KOPT-K1 (cell line): ENCODE data around the gene TMEM204.

ENCODE experiments used
- H3K27ac ChIP-seq: fragments of 200-600 bp; sonication (generic); 2 replicates; pipeline ENCODE4 v1.5.1; 2016; ENCODE audit warnings: antibody characterized with exemption, mild to moderate bottlenecking, low read depth, low read length; ENCODE audit not compliant: poor library complexity, severe bottlenecking
- H3K36me3 ChIP-seq: fragments of 200-600 bp; sonication (generic); 2 replicates; pipeline ENCODE4 v1.5.1; 2017; ENCODE audit warnings: antibody characterized with exemption, mild to moderate bottlenecking, low read length, moderate library complexity; ENCODE audit not compliant: insufficient read depth
- H3K9me3 ChIP-seq: fragments of 200-600 bp; sonication (generic); 2 replicates; pipeline ENCODE4 v1.5.1; 2017; ENCODE audit warnings: antibody characterized with exemption, low read length, mild to moderate bottlenecking; ENCODE audit not compliant: insufficient read depth, poor library complexity, severe bottlenecking

TMEM204 gene

DNA sequence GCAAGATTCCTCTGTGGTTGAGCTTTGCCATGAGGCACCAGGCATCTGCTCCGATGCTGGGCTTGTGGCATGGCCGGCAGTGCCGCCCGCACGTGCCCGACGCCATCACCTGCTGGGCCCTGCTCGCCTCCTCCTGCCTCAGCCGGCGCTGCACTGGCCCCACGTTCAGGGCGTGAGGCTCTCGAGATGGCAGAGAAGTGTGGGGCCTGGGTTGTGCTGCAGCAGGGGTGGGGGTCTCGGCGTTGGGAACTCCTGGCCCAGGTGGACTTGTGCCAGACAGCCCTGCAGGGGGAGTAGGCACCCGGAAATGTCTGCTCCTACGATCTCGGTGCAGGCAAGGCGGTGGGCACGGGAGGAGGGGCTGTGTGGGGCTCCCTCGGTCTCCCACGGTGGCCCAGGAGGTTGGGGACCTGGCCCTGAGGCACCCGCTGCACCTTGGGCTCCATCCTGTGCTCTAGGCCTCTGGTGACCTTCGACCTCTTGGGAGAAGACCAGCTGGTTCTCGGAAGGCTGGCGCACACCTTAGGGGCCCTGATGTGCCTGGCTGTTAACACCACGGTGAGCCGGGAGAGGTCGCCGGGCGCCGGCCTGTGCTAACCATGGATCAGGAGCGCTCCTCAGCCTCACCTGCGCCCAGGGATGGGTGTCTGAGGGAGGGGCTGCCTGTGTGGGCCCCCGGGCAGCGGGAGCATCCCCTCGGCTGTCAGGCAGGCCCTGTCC, 26.8 kb upstream of the TMEM204 start:
- no peak overlapping the region for H3K27ac ChIP-seq
- no peaks in the 10 kb centered on the region for H3K9me3 ChIP-seq
- H3K36me3 ChIP-seq: peaks cover 80% of the 10 kb centered on the region

DNA sequence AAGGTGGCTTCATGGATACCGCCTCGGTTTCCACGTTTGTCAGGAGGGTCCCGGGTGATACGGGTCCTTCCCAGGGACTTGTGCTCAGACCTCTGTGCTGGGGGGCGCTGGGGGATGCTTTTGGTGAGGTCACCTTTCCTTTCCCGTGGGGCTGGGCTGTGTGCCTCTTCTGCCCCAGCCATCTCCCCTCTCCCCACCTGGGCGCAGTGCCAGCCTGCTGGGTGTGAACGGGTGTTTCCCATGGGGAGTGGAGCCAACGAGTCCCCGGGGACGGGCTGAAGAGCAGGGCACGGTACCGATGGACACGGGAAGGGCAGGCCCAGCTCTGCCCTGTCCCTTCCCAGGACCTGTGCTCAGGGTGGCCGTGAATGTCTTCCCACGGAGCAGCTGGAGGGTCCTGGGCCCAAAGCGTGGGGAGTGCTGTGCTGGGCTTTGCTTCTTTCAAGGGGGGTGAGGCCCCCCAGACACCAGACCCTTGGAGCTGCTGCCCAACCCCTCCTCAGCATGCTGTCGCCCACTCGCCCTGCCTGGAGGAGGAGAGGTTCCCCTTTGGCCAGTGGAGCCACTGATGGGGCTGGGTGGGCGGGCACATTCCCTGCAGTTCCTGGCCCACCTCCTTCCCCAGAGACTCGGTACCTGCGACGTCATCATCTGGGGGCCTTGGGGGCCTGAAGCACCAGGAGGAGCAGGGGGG, 24.8 kb upstream of the TMEM204 start:
- Histone ChIP-seq H3K9me3 (no peaks in the 10 kb centered on the region), H3K27ac (no peak overlapping the region), H3K36me3 (peaks cover 71% of the 10 kb centered on the region; the same call in 1 of the 2 replicates)

DNA sequence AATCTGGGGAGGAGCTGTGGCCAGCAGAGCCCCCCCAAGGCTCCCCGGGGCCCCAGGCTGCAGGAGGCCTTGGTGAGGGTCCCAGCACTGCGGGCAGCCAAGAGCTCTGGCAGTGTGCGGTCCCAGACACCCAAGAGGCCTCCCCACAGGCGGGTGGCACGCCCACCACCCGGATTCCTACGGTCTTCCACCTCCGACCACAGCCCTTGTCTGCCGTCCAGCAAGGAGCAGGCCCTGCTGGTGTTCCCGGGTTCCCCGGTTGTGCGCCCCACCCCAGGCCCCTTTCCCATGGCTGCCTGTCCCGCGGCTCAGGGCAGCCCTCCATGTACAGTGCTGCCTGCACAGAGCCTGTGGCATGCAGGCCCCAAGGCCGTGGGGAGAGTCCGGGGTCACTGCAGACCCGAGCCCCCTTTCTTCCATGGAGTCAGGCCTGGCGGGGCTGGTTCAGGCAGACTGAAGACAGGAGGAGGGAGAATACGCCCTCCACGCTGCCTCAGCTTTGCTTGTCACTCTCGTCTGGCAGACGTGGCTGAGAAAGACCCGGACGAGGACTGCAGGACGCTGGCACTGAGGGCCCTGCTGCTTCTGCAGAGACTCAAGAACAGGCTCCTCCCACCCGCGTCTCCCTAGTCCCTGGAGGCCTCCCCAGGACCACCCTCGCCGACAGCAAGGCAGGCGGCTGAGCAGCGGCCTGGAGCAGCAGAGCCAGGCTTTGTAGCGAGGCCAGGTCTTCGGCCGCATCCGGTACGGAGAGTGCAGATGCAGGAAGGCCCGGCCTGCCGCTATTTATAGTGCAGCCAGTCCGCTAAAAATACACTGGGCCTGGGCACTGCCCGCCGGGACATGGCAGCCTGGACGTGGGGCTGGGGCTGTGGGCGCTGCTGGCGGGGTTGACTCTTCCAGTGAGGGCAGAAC, 23.9 kb upstream of the TMEM204 start:
- no peak overlapping the region for H3K27ac ChIP-seq
- H3K9me3 ChIP-seq: peaks cover 4% of the 10 kb centered on the region
- H3K36me3 ChIP-seq: peaks cover 67% of the 10 kb centered on the region; the same call in 1 of the 2 replicates

DNA sequence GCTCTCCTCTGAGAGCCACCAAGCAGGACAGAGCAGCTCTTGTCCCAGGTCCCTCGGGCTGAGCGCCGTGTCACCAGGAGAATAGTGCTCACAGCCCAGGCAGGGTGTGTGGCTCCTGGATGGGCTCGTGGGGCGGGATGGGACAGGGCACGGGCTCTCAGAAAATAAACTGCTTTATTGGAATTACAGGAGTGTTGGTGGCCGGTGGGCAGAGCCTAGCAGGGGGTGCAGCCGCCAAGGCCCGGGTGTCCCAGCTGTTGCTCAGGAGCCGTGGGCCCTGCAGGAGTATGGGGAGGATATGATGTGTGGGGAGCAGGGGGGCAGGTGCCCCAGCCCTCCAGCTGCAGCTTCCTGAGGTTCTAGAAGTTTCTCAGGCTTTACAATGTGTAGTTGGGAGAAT, 23.2 kb upstream of the TMEM204 start:
- peaks cover 67% of the 10 kb centered on the region; the same call in 1 of the 2 replicates for H3K36me3 ChIP-seq

DNA sequence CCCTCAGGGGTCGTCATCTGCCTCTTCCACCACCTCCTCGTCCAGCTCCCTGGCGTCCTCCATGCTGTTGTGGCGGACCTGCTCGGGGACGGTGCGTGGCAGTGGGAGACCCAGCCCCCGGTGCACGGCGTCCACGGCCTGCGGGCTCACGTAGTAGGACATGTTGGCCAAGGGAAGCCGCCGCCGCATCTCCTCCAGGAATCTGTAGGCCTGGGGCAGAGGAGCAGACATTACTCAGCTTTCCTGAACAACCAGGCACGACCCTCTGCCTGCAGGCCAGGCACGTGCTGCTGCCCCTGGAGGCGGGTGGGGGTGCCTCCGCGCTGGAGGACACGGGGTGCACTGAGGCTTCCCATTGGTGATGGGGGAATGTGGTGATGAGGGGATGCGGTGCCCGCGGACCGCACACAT, 22.5 kb upstream of the TMEM204 start:
- H3K27ac ChIP-seq: no peak overlapping the region
- H3K9me3 ChIP-seq: peaks cover 5% of the 10 kb centered on the region
- H3K36me3 ChIP-seq: peaks cover 64% of the 10 kb centered on the region; the same call in 1 of the 2 replicates

More for the DNA sequence above, 23.2 kb upstream of the TMEM204 start:
- Histone ChIP-seq H3K27ac (no peak overlapping the region), H3K9me3 (peaks cover 5% of the 10 kb centered on the region)

DNA sequence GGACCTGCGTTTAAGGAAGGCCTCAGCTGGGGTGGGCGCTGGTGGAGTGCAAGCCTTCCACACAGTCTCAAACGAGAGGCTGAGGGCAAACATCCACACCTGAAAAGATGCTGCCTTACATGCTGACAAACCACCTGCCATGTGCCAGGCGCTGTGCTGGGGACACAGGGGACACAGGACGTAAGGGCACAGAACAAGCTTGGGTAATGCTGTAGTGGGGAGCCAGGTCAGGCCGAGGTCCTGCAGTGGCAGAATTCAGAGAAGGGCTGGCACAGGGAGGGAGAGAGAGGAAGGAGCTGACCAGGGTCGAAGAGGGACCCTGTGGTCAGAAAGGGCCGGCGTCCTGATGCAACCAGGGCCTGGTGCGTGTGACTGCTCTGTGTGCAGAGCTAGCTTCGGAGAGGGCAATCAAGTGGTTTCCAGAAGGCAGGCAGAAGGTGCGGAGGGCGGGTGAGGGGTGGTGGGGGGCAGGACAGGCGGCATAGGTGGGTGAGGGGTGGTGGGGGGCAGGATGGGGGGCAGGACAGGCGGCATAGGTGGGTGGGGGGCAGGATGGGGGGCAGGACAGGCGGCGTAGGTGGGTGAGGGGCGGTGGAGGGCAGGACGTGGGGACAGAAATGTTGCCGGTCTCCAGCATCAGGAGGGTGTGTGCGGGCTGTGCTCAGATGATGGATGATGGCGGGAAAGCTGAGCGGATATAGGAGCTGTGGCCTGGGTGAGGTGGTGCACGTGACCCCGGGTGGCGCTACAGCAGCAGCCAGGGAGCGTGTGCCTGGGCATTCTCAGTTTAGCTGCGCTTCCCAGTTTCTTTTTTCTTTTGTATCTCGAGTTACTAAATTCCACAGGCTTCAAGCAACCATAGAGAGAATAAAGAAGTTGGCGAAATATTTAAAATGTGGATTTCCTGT, 21.6 kb upstream of the TMEM204 start:
- H3K36me3 ChIP-seq: peaks cover 55% of the 10 kb centered on the region; the same call in 1 of the 2 replicates
- no peak overlapping the region for H3K27ac ChIP-seq
- peaks cover 5% of the 10 kb centered on the region for H3K9me3 ChIP-seq

DNA sequence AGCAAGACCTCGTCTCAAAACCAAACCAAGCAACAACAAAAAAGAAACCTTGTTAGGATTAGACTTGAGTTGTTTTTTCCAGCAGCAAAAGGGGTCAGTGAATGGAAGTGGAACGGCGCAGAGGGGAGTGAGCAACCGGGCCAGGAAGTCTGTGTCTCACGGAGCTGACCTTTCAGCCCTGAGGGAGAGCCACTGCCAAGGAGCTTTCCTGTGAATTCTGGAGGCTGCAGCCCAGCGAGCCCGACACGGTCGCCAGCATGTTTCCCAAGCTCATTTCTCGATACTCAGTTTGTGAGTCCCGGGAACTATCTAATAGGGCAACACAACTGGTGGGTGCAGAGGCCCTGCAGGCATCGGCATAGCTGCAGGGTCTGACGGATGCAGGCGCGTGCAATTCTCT, 20.7 kb upstream of the TMEM204 start:
- Histone ChIP-seq H3K9me3 (peaks cover 5% of the 10 kb centered on the region), H3K27ac (no peak overlapping the region), H3K36me3 (peaks cover 47% of the 10 kb centered on the region; the same call in 1 of the 2 replicates)

DNA sequence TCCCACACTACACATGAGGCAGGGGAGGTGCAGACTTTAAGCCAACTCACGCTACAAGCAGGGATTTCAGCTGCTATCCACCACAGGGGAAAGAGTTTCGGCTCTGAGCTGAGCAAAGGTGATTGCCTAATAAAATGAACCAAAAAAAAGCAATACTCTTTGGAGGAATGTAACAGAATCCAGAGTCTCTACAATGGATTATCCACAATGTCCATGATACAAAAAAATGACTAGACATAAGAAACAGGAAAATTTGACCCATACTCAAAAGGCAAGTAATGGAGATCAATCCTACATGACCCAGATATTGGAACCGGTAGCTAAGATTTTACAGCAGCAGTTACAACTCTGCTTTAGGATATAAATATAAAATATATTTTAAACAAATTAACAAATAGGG, 19.0 kb upstream of the TMEM204 start:
- Histone ChIP-seq H3K36me3 (peaks cover 31% of the 10 kb centered on the region; the same call in 1 of the 2 replicates), H3K27ac (no peak overlapping the region), H3K9me3 (peaks cover 5% of the 10 kb centered on the region)

DNA sequence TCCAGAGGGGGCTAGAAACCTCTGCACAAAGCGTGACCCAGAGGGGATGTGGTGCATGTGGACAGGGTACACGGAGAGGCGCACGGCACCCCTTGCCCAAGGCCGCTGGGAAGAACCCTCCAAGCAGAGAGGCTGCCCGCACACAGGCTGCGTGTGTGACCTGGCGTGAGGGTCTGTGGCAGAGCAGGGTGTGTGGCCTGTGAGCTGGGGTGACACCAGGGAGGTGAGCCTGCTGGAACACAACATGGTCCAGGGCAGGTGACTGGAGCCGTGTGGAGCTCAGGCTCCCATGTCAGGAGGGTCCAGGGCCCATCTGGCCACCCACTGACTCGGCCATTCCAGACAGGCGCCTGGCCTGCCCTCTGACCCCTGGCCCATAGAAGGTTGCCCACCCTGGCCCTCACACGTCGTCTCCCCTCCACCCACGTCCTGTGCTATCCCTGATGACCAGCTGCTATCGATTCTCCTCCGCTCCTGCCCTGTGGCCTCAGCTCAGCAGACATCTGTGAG, 14.8 kb upstream of the TMEM204 start:
- H3K27ac ChIP-seq: no peak overlapping the region
- peaks cover 5% of the 10 kb centered on the region for H3K9me3 ChIP-seq
- H3K36me3 ChIP-seq: no peaks in the 10 kb centered on the region

DNA sequence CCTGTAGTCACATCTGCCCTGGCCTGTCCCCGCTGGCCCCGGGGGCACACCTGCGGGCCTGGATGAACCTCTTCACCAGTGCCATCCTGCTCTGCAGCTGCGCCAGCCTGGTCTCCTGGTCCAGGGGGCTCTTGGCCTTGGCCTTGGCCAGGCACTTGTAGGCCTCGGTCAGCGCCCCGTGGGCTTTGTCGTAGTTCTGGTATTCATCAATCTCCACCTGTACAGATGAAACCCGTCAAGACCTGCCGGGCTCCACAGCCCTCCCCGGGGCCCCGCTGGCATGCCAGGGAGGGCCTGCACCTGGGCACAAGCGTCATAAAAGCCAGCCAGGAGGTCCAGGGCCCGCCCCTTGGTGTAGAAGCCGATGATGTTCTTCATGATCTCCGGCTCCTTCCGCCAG, 13.6 kb upstream of the TMEM204 start:
- Histone ChIP-seq H3K27ac (no peak overlapping the region), H3K36me3 (no peaks in the 10 kb centered on the region), H3K9me3 (no peaks in the 10 kb centered on the region)

DNA sequence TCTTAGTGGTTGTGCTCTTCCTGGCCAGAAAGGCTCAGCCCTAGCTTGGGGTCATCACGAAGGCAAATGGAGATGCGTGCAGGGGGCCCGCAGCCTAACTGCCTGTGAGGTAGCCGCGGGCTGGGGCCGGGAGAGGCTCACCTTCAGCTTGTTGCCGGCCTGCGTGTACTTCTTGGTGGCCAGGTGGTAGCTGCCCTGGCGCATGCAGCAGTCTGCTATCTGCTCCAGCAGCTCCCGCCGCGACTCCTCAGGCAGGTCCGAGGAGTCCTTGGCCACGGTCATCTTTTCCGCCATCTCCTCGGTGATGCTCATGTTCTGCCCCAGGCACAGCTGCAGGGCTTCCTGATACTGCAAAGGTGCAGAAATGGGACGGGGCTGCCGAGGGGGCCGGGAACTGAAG, 13.0 kb upstream of the TMEM204 start:
- no peaks in the 10 kb centered on the region for H3K9me3 ChIP-seq
- no peak overlapping the region for H3K27ac ChIP-seq
- H3K36me3 ChIP-seq: no peaks in the 10 kb centered on the region

DNA sequence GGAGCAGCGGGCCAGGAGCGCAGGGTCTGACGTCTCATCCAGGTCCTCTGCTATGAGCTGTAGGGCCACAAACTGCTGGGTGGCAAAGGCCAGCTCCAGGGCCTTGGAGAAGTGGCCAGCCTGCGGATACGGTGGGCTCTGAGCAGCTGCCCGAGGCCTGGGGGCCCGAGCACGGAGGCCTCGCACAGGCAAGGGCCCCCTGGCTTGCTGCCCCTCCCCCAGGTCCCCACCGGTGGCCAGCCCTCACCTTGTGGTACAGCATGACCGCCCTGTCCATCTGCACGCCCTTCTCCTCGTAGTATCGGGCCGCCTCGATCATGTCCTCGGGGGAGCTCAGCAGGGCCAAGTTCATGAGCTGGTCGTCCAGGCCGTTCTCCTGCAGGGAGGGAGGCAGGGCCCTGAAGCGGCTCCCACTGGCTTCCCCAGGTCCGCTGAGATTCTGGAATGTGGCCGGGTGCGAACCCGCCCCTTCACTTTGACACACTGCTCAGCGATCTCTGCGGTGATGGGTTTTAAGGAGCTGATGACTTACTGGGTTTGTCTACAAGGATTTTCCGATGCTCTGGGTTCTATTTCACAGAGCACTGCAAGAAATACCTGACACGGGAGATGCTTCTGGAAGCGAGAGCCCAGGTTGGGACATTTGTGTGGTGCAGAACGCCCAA, 9.8 kb upstream of the TMEM204 start:
- Histone ChIP-seq H3K9me3 (no peaks in the 10 kb centered on the region), H3K27ac (no peak overlapping the region), H3K36me3 (no peaks in the 10 kb centered on the region)

DNA sequence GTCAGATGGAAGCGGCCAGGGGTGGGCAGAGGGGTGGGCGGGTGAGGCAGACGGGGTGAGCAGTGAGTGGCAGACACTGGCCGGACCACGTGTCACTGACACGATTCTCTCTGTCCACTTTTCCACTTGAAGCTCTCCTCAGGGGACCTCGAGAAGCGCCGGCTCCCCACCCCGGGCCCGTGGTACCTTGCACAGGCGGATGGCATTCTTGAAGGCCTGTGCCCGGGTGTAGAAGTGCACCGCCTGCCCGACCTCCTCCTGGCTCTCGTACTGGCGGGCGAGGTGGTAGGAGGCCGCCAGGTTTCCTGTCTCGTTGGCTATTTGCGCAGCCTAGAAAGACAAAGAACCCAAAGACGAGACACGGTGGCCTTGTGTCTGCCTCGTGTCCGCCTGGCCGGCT, 9.1 kb upstream of the TMEM204 start:
- H3K36me3 ChIP-seq: no peaks in the 10 kb centered on the region
- no peak overlapping the region for H3K27ac ChIP-seq
- no peaks in the 10 kb centered on the region for H3K9me3 ChIP-seq
